Lower leg skin (tissue), 3 donors: ENCODE results near the gene SIPA1.

Source experiments
- CTCF ChIP-seq, 3 donors: fragments of 450-650 bp; IDR thresholded peaks; one replicate each; pipeline ENCODE4 v1.5.1; 2016; ENCODE audit warnings: antibody characterized with exemption in 3 of 3, mild to moderate bottlenecking in 3 of 3, moderate library complexity in 2 of 3
- POLR2A ChIP-seq, 2 donors: fragments of 450-650 bp; IDR thresholded peaks; one replicate each; pipeline ENCODE4 v1.6.1; 2016 to 2017; ENCODE audit warnings: antibody characterized with exemption in 2 of 2, mild to moderate bottlenecking in 1 of 2, moderate library complexity in 1 of 2

- TF ChIP-seq POLR2A (IDR thresholded peaks at IDR 0.05) = no peak
- no peak for TF ChIP-seq CTCF (IDR thresholded peaks at IDR 0.05)
Measured at GRCh38 chr11:65637794-65638419, at the start of gene SIPA1.
